ENCODE results near the gene SACM1L.
"Not testable (repeated sequence)": the region's sequence is repeated elsewhere in the genome, so short reads cannot be mapped to it uniquely, and the experiment has no call there.

Gene SACM1L

DNA sequence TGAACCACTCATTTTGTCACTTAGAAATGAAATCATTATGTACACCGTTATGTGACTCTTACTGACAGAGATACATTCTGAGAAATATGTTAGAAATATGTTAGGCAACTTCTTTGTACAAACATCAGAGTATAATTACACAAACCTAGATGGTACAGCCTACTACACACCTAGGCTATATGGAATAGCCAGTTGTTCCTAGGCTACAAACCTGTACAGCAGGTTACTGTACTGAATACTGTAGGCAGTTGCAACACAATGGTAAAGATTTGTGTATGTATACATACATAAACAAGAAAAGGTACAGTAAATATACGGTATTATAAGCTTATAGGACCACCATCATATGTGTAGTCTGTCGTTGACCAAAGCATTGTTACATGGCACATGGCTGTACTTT lies 3.7 kb downstream of the SACM1L start:
- no peak overlapping the region for H3K4me3 ChIP-seq (ENCODE audit: low read length)
- no peak for TF ChIP-seq ZNF274 (IDR thresholded peaks at IDR 0.05; ENCODE audit: low read depth, low read length)

DNA sequence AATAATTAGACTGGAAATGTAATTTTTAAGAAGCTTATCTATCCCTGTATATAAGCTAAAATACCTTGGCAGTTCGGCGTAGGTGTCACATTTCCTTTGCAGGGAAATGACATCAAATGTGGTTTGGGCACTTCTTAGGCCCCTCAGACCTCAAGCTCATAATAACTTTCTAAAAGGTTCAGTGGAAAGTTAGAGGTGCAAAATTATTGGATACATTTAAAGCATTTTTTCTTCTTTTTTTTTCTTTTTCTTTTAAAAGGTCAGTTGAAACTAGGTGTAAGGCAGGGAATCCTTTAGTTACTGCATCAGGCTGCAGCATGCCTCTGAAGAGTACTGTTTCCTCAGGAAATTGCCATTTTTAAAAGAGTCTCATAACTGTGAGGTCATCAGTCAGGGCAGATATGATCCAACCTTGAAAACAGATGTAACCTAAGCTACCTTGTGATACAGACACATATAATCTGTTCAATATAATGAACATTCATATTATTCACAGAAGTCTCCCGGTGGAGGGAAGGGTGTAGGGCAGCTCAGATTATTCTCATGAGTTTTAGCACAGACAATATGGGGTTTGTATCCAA lies 4.8 kb downstream of the SACM1L start:
- no peak overlapping the region for H3K4me3 ChIP-seq (ENCODE audit: low read length)
- TF ChIP-seq ZNF274 (IDR thresholded peaks at IDR 0.05; ENCODE audit: low read depth, low read length), result no peak

DNA sequence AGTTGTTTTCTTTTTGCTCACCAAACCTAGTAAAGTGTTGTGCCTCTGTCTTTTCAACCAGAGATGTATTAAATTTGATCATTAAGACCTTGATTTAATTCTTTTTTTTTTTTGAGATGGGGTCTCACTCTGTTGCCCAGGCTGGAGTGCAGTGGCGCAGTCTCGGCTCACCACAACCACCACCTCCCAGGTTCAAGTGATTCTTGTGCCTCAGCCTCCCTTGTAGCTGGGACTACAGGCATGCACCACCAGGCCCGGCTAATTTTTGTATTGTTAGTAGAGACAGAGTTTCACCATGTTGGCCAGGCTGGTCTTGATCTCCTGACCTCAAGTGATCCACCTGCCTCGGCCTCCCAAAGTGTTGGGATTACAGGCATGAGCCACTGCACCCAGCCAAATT lies 6.0 kb downstream of the SACM1L start:
- not testable (repeated sequence) for H3K4me3 ChIP-seq (ENCODE audit: low read length)

DNA sequence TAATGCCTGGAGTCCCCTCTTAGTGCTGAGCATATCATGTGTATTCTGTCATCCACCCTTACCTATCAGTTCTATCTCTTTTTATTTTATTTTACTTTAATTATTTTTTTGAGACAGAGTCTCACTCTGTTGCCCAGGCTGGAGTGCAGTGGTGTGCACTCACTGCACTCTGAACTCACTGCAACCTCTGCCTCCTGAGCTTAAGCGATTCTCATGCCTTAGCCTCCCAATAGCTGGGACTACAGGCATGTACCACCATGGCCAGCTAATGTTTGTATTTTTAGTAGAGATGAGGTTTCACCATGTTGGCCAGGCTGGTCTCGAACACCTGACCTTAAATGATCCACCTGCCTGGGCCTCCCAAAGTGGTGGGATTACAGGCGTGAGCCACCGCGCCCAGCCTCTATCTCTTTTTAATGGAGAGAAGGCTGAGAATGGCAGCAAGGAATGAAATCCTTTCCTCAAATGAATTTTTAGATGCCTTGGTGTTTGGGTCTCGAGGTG lies 11.4 kb downstream of the SACM1L start:
- no peak overlapping the region for H3K4me3 ChIP-seq (ENCODE audit: low read length)
- TF ChIP-seq ZNF274 (IDR thresholded peaks at IDR 0.05; ENCODE audit: low read depth, low read length), result no peak

DNA sequence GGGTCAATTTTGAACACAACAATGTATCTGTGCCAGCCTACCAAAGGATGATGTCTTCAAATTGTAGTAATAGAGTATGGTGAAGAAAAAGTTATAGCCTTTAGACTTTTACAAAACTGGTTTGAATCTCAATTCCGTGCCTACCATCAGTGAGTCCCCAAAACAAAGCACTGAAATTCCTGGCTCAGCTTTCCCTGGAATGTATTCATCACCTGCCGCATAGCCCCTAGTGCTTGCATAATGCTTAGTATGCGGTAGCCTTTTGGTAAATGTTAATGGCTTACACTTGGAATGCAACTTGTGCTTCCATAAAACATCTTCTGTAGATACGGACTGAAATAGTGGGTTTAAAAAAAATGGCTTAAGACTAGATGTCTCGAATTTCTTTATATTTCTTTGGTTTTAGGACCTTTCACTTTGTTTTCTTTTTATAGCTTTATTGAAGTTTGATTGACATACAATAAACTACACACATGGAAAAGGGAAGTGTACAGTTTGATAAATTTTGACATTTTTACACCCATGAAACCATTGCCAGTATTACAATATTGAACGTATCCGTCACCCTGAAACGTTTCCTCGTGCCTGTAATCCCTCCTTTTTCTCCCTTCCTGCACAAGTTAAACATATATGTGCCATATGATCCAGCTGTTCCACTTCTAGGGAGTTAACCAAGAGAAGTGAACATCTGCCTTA lies 12.1 kb downstream of the SACM1L start:
- no peak overlapping the region for H3K4me3 ChIP-seq (ENCODE audit: low read length)
- TF ChIP-seq ZNF274 (IDR thresholded peaks at IDR 0.05; ENCODE audit: low read depth, low read length), result no peak

DNA sequence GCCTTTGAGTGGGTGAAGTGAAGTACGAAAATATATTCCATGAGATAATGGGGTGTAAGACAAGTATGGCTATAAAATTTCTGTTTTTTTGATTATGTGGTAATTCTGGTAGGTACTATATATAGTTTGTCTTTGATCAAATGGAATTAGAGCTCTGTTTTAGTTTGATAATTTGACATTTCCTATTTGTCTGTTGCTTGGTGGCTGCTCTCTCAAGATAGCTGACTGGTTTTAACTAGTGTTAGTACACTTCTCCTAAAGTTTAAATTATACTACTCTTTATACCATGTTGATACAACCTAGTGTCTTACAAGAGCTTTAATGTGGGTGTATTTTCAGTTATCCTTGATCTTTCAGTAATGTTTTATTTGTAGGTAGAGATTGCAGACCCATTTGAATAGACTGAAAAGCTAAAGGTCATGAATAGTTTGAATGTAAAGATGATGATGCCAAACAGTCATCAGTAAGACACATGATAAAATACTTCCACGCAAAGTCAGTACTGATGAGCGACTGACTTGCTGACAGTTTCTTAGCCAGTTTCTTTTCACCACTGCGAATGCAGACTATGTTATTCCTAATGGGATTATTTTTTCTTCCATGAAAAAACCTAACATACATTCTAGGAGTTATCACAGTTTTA lies 15.2 kb downstream of the SACM1L start:
- no peak for TF ChIP-seq ZNF274 (IDR thresholded peaks at IDR 0.05; ENCODE audit: low read depth, low read length)
- no peak overlapping the region for H3K4me3 ChIP-seq (ENCODE audit: low read length)

DNA sequence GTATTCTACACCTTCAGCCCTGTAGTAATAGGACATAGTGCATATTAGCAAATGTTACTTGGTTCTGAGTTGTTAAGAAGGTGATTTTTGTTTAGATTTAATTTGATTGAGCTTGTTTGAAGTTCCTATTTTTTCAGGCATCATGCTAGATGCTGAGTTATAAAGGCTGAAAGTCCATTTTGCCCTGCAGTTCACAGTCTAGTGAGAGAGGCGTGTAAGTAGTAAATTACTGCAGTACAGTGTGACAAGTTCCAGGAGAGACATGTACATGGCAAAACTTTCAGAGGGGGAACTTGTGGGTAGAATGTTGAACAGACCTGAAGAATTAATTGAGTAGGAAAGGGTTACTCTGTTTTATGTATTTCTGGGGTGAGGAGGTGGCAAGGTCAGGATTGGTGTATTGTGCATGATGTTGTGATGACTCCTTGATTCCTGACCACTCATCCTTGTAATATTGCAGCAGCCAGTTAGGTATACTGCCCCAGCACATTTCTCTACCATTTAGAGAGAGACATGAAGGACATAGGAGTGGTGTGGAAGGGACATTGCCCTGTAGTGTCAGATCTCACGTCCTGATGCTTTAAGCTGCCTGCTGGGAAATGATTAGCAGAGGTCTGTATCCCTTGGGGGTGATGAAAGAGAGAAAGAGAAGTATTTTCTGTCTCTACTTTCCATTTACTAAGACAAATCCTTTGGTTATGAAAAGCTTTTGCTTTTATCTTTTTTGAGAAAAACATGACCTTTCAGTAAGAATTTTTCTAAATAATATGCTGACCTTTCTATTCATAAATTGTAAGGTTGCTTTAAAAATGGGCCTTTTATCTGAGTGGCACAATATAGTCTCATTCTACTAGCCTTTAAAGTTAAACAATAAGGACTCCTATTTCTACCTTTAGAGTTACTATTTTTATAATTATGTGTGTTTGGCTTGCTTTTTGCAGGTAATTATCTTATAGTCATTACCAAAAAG lies 16.9 kb downstream of the SACM1L start:
- H3K4me3 ChIP-seq (ENCODE audit: low read length), result no peak overlapping the region
- no peak for TF ChIP-seq ZNF274 (IDR thresholded peaks at IDR 0.05; ENCODE audit: low read depth, low read length)

DNA sequence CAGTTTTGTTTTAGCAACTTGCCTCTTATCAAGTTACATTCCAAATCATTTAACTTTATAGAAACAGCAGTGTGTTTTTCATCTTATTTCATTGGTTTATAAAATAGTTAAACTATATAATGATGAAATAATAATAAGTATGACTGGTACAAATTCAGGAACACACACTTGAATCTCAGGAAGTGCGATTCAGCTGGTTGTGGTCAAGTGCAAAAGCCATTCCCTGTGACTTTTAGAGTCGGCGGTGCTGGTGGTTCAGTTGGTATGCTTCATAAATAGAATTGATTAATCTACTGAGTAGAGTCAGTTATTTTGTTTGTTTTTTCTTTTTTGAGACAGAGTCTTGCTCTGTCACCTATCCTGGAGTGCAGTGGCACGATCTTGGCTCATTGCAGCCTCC lies 22.7 kb downstream of the SACM1L start:
- H3K4me3 ChIP-seq (ENCODE audit: low read length), result no peak overlapping the region
- no peak for TF ChIP-seq ZNF274 (IDR thresholded peaks at IDR 0.05; ENCODE audit: low read depth, low read length)

DNA sequence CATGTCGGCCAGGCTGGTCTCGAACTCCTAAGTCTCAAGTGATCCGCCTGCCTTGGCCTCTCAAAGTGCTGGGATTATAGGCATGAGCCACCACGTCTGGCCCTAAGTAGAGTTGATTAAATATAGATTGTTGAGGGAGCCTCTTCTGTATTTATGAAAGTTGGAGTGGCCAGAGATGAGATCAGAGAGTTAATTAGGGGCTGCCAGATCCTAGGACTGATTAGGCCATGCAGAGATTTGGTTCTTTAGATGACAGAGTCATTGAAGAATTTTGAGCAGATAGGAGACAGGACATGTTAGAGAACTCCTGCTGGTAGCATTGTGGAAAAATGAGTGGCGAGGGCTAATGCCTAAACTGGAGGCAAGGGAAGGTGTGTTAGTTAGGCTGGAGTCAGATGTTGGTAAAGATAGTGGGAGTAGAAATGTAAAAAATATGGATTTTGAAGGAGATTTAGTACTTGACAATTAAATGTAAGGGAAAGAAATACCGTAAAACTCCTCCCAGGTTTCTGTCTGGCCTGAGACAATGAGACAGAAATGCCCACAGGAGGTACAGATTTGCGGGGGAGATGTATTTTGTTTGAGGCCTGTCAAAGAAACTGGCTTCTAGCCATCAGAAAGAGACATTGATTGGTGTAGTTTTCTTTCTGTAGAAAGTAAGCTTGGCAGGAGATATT lies 23.4 kb downstream of the SACM1L start:
- H3K4me3 ChIP-seq (ENCODE audit: low read length), result no peak overlapping the region
- TF ChIP-seq ZNF274 (IDR thresholded peaks at IDR 0.05; ENCODE audit: low read depth, low read length), result no peak

DNA sequence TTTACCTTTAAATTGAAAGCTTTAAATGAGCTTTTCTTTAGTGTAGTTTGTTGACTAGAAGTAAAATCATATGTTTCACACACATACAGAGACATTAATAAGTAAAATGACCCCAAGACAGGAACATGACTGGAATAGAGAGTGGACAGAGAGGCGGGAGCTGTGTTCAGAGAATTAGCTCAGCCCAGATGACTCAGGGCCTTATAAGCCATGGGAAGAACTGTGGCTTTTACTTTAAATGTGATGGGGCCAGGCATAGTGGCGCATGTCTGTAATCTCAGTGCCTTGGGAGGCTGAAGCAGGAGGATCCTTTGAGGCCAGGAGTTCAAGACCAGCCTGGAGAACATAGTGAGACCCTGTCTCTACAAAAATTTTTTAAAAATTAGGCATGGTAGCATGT lies 26.7 kb downstream of the SACM1L start:
- no peak overlapping the region for H3K4me3 ChIP-seq (ENCODE audit: low read length)
- no peak for TF ChIP-seq ZNF274 (IDR thresholded peaks at IDR 0.05; ENCODE audit: low read depth, low read length)

DNA sequence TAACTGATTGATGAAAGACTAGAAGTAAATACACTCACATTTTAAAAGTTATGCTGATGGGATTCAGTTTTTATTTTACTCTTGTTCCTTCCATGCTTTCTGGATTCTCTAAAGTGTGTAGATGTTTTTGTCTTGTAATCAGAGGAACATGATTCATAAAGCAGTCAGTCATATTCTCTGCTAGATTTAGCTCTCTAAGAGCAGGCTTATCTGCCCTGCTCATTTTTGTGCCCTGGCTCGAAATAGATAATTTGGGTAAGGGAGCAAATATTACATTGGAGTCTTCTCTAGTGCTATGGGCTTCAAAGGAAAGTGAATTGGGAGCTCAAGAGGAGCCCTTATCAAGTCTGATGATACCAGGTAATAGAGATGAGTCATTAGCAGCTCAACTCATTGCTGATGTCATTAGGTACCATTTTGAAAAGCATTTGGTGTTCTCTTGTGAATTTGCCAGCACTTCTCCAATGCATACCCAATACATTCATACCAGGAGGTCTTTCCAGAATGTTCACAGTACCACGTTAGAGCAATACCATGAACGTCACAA lies 27.7 kb downstream of the SACM1L start:
- no peak for TF ChIP-seq ZNF274 (IDR thresholded peaks at IDR 0.05; ENCODE audit: low read depth, low read length)
- H3K4me3 ChIP-seq (ENCODE audit: low read length), result no peak overlapping the region

DNA sequence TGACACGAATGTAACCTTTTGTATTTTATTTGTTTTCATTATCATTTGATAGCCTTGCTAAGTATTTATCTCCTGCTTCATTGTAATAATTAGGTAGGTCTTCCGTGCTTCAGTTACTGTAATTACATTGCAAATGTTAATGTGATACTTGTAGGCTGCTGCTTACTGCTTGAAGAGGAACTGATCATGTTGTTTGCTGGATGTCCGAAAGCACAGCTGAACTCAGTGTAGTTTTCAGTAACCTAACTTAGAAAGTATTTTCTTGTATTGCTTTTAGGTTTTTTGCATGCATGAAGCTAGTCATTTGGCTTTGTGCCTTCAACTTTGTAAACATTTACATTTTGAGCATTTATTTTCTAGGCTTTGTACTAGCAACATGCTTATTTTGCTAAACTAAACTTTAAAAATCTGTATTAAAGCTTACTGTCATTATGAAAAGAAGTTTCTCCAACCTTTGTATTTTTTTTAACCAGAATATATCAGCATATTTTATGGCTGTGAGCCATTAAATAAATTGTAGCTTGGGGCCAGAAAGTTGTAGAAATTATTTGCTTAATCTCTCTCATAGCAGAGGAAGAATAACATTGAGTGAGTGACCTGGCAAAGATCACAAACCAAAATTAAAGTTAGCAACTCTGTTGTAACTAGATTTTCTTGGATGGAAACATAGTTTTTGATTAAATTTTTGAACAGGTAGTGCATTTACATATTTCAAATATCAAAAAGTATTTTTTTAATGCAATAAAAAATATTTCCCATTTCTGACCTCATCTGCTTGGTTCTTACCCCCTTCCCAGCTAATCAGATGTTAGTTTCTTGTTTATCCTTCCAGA lies 30.7 kb downstream of the SACM1L start:
- no peak for TF ChIP-seq ZNF274 (IDR thresholded peaks at IDR 0.05; ENCODE audit: low read depth, low read length)
- H3K4me3 ChIP-seq (ENCODE audit: low read length), result no peak overlapping the region

DNA sequence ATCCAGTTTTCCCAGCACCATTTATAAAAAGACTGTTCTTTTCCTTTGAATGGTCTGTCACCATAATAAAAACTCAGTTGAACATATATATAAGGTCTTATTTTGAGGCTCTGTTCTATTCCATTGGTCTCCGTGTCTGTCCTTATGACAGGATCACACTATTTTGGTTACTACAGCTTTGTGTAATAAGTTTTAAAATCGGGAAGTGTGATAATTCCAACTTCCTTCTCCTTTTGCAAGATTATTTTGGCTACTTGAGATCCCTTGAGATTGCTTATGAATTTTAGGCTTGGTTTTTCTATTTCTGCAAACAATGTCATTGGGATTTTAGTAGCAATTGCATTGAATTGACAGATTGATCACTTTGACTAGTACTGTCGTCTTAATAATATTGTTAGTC lies 35.7 kb downstream of the SACM1L start:
- no peak overlapping the region for H3K4me3 ChIP-seq (ENCODE audit: low read length)
- no peak for TF ChIP-seq ZNF274 (IDR thresholded peaks at IDR 0.05; ENCODE audit: low read depth, low read length)

Data from GM08714 (cell line).